IPS-20b (cell line): Measurements from ENCODE around the gene PABPC1L2B.
"Not testable (repeated sequence)": the region's sequence is repeated elsewhere in the genome, so short reads cannot be mapped to it uniquely, and the experiment has no call there.

Experiments used
- H3K27ac ChIP-seq: one replicate; pipeline ENCODE4 v1.5.1; 2013; ENCODE audit warnings: low read length
- H3K27me3 ChIP-seq: 2 replicates; pipeline ENCODE4 v1.6.1; 2013; ENCODE audit warnings: mild to moderate bottlenecking, low read length, inconsistent platforms; ENCODE audit not compliant: insufficient read depth
- H3K36me3 ChIP-seq: 2 replicates; pipeline ENCODE4 v1.6.1; 2013; ENCODE audit warnings: low read depth, mild to moderate bottlenecking, inconsistent platforms, low read length, moderate library complexity; ENCODE audit not compliant: insufficient read depth
- H3K4me1 ChIP-seq: 2 replicates; pipeline ENCODE4 v1.6.1; 2013; ENCODE audit warnings: mild to moderate bottlenecking, control low read depth, inconsistent platforms, low read length, moderate library complexity; ENCODE audit not compliant: insufficient read depth
- H3K4me3 ChIP-seq: 2 replicates; pipeline ENCODE4 v1.5.1; 2013; ENCODE audit warnings: mild to moderate bottlenecking, low read length, inconsistent platforms
- H3K9ac ChIP-seq: 2 replicates; pipeline ENCODE4 v1.6.1; 2013; ENCODE audit warnings: low read depth, mild to moderate bottlenecking, inconsistent platforms, low read length, moderate library complexity
- H3K9me3 ChIP-seq: 2 replicates; pipeline ENCODE4 v1.6.1; 2013; ENCODE audit warnings: mild to moderate bottlenecking, low read depth, low read length, inconsistent platforms; ENCODE audit not compliant: insufficient read depth

Gene PABPC1L2B

GRCh38 chrX:73002733-73003132, at the start of gene PABPC1L2B:
TSS of gene PABPC1L2B (plus strand) at chrX:73002939. CDS start at chrX:73003643, 704 bp downstream.
- not testable (repeated sequence) for H3K4me3 ChIP-seq, H3K27ac ChIP-seq, H3K9ac ChIP-seq, H3K9me3 ChIP-seq, H3K36me3 ChIP-seq, H3K4me1 ChIP-seq
- H3K27me3 ChIP-seq = peaks cover 21% of the 10 kb centered on the region

GRCh38 chrX:72959971-72960370, 42.8 kb upstream of the PABPC1L2B start:
- H3K4me1 ChIP-seq, H3K9me3 ChIP-seq, H3K36me3 ChIP-seq, H3K27ac ChIP-seq, H3K27me3 ChIP-seq, H3K4me3 ChIP-seq, H3K9ac ChIP-seq: not testable (repeated sequence)

GRCh38 chrX:72971859-72972258, 30.9 kb upstream of the PABPC1L2B start:
- not testable (repeated sequence) for H3K9ac ChIP-seq, H3K27me3 ChIP-seq, H3K4me3 ChIP-seq, H3K27ac ChIP-seq, H3K36me3 ChIP-seq, H3K4me1 ChIP-seq, H3K9me3 ChIP-seq

DNA sequence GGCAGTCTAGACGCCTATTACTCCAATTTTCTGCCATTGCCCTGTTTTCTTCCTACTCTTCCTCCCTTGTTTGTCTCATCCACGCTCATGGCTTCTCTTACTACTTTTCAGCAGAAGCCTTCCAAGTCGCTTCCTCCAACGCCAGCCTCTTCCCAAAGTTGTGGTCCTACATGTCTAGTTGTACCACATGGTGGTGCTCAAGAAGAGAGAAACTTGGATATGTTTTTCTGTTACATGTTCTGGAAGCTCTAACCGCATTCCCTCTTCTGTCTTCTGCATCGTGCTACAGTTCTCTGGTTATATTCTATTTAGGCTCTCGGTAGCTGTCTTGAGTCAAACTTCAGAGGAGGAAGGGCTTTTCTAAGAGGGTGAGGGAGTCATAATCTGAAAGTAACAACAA, 27.9 kb upstream of the PABPC1L2B start:
- H3K4me3 ChIP-seq, H3K27me3 ChIP-seq, H3K27ac ChIP-seq, H3K4me1 ChIP-seq, H3K9ac ChIP-seq, H3K36me3 ChIP-seq, H3K9me3 ChIP-seq: not testable (repeated sequence)

DNA sequence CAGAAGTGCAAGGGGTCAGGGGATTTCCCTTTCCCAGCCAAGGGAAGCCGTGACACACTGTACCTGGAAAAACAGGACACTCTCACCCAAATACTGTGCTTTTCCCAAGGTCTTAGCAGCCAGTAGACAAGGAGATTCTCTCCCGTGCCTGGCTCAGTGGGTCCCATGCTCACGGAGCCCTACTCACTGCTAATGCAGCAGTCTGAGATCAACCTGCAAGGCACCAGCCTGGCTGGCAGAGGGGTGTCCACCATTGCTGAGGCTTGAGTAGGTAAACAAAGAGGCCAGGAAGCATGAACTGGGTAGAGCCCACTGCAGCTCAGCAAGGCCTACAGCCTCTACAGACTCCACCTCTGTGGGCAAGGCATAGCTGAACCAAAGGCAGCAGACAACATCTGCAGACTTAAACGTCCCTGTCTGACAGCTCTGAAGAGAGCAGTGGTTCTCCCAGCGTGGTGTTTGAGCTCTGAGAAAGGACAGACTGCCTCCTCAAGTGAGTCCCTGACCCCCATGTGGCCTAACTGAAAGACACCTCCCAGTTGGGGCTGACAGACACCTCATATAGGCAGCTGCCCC, 21.8 kb upstream of the PABPC1L2B start:
- not testable (repeated sequence) for H3K36me3 ChIP-seq, H3K9ac ChIP-seq, H3K27ac ChIP-seq, H3K4me3 ChIP-seq, H3K27me3 ChIP-seq, H3K4me1 ChIP-seq, H3K9me3 ChIP-seq

DNA sequence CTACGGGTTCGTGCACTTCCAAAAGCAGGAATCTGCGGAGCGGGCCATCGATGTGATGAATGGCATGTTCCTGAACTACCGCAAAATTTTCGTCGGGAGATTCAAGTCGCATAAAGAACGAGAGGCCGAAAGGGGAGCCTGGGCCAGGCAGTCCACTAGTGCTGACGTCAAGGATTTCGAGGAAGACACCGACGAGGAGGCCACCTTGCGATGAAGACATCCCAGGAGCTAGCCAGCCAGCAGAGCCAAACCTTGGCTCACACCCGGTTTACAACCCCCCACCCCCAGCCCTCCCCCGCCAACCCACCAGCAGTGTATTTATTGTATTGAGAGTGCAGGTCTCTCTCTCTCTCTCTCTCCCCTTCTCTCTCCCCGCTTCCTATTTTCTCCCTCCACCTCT, 1.3 kb downstream of the PABPC1L2B start:
- H3K4me1 ChIP-seq, H3K36me3 ChIP-seq, H3K27ac ChIP-seq, H3K9ac ChIP-seq, H3K4me3 ChIP-seq, H3K9me3 ChIP-seq: not testable (repeated sequence)
- H3K27me3 ChIP-seq = peaks cover 21% of the 10 kb centered on the region

GRCh38 chrX:73021361-73022092, 18.8 kb downstream of the PABPC1L2B start:
- no peaks in the 10 kb centered on the region for H3K27me3 ChIP-seq
- H3K27ac ChIP-seq = no peak overlapping the region
- H3K4me3 ChIP-seq = no peak overlapping the region
- no peaks in the 10 kb centered on the region; the same call in 1 of the 2 replicates for H3K9me3 ChIP-seq
- no peaks in the 10 kb centered on the region for H3K4me1 ChIP-seq
- no peak overlapping the region for H3K9ac ChIP-seq
- no peaks in the 10 kb centered on the region for H3K36me3 ChIP-seq

GRCh38 chrX:73022093-73022445, 19.3 kb downstream of the PABPC1L2B start:
- H3K27ac ChIP-seq, H3K9ac ChIP-seq, H3K36me3 ChIP-seq, H3K4me1 ChIP-seq, H3K27me3 ChIP-seq, H3K4me3 ChIP-seq, H3K9me3 ChIP-seq: not testable (repeated sequence)

DNA sequence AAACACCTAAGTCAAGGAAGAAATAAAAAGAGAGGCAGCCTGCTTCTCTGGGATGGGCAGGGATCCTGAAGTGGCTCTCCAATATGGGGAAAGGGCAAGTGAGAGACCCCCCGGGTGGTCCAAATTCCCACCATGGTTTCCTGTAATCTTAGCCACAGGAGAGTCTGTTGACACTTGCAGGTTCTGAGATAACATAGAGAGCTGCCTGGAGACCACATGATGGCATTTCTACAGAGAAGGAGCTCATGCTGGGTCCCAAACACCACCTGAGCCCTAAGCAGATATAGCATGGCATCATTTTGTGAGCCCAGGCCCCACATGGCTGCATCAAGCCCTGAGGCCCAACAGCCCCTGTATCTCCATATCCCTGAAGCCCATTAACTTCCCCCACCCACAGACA, 26.1 kb downstream of the PABPC1L2B start:
- H3K9me3 ChIP-seq = no peaks in the 10 kb centered on the region; the same call in 1 of the 2 replicates
- H3K36me3 ChIP-seq = no peaks in the 10 kb centered on the region
- no peak overlapping the region for H3K9ac ChIP-seq
- H3K4me3 ChIP-seq = no peak overlapping the region
- no peaks in the 10 kb centered on the region for H3K4me1 ChIP-seq
- no peak overlapping the region for H3K27ac ChIP-seq
- H3K27me3 ChIP-seq = no peaks in the 10 kb centered on the region
